Endodermal cell (in vitro differentiated cells): Measurements from ENCODE around the gene RAB11FIP2. TPM values are rescaled to one million over a fixed set of nuclear protein-coding genes. Genes with fewer than 3 reads are reported as not detected.

Experiments used
- DNase-seq: peaks from one replicate; pipeline ENCODE4 v3.0.0-alpha.2; 2017
- H3K27ac ChIP-seq: 2 replicates; pipeline ENCODE4 v1.5.1; 2013; ENCODE audit warnings: mild to moderate bottlenecking, low read depth, low read length, moderate library complexity
- H3K27me3 ChIP-seq: 2 replicates; pipeline ENCODE4 v1.6.1; 2013; ENCODE audit warnings: mild to moderate bottlenecking, low read length, moderate library complexity; ENCODE audit not compliant: insufficient read depth, control insufficient read depth, poor library complexity, severe bottlenecking
- H3K36me3 ChIP-seq: 2 replicates; pipeline ENCODE4 v1.7.0; 2013; ENCODE audit warnings: mild to moderate bottlenecking, low read length, moderate library complexity; ENCODE audit not compliant: control insufficient read depth, insufficient read depth
- H3K4me1 ChIP-seq: one replicate; pipeline ENCODE4 v1.7.0; 2013; ENCODE audit warnings: low read length; ENCODE audit not compliant: control insufficient read depth, insufficient read depth
- H3K4me3 ChIP-seq: 2 replicates; pipeline ENCODE4 v1.5.1; 2013; ENCODE audit warnings: mild to moderate bottlenecking, low read length, moderate library complexity
- H3K9ac ChIP-seq: 2 replicates; pipeline ENCODE4 v1.6.1; 2013; ENCODE audit warnings: mild to moderate bottlenecking, low read length, moderate library complexity; ENCODE audit not compliant: poor library complexity, severe bottlenecking; ENCODE audit errors: extremely low read depth
- H3K9me3 ChIP-seq: 2 replicates; pipeline ENCODE4 v1.6.1; 2013; ENCODE audit warnings: mild to moderate bottlenecking, low read length, moderate library complexity; ENCODE audit not compliant: control insufficient read depth
- H3K27ac Mint-ChIP-seq: 2 replicates; pipeline ENCODE4 v1.8.0; 2020; ENCODE audit warnings: mixed read lengths
- H3K27me3 Mint-ChIP-seq: 2 replicates; pipeline ENCODE4 v1.8.0; 2021; ENCODE audit warnings: mild to moderate bottlenecking, mixed read lengths; ENCODE audit not compliant: insufficient read depth
- H3K36me3 Mint-ChIP-seq: 2 replicates; pipeline ENCODE4 v1.8.0; 2020; ENCODE audit warnings: low read depth, mixed read lengths
- H3K4me1 Mint-ChIP-seq: 2 replicates; pipeline ENCODE4 v1.8.0; 2020; ENCODE audit warnings: mixed read lengths
- H3K4me3 Mint-ChIP-seq: 2 replicates; pipeline ENCODE4 v1.8.0; 2020; ENCODE audit warnings: mild to moderate bottlenecking, moderate library complexity, mixed read lengths
- H3K9me3 Mint-ChIP-seq: 2 replicates; pipeline ENCODE4 v1.8.0; 2020; ENCODE audit warnings: mild to moderate bottlenecking, mixed read lengths
- WGBS, 2 experiments: methylation state at CpG; one replicate each; pipeline versions ENCODE4 v1.1.5 to v1.1.7; 2013; ENCODE audit warnings: missing lambda C conversion rate in 2 of 2, mixed read lengths in 1 of 2; ENCODE audit not compliant: insufficient coverage in 1 of 2, insufficient read length in 1 of 2; 5-methylcytosine and 5-hydroxymethylcytosine counted together
- total RNA-seq, 2 donors: library from RNA; stranded (reverse); fragmentation: NEBNext Ultra II Directional in 1 of 2; extraction: Animal tissue kit (Norgen Biotek cat#: 25700) in 1 of 2; gene quantifications; 2 replicates in 1 of 2; 3 replicates in 1 of 2; pipeline ENCODE4 v1.2.1, GENCODE V29; 2021
- TF ChIP-seq, protein P1 (sequence below): fragments of 200-600 bp; sonication (generic); conservative IDR thresholded peaks from 2 replicates; pipeline ENCODE4 v1.5.0; 2021; ENCODE audit warnings: antibody characterized with exemption, mild to moderate bottlenecking

Gene RAB11FIP2
- total RNA-seq, 2 donors from 2014 or later, result 21.9 TPM

- Mint-ChIP-seq H3K4me3 (no peak overlapping the region), H3K36me3 (no peaks in the 10 kb centered on the region), H3K4me1 (peaks cover 8% of the 10 kb centered on the region), H3K27ac (no peak overlapping the region), H3K27me3 (no peaks in the 10 kb centered on the region), H3K9me3 (no peaks in the 10 kb centered on the region)
- no peak overlapping the region for H3K27ac ChIP-seq
- WGBS, 2 experiments, result 73 to 80% methylated on average over 5 to 7 of the region's 7 CpGs
- TF ChIP-seq, protein P1, sequence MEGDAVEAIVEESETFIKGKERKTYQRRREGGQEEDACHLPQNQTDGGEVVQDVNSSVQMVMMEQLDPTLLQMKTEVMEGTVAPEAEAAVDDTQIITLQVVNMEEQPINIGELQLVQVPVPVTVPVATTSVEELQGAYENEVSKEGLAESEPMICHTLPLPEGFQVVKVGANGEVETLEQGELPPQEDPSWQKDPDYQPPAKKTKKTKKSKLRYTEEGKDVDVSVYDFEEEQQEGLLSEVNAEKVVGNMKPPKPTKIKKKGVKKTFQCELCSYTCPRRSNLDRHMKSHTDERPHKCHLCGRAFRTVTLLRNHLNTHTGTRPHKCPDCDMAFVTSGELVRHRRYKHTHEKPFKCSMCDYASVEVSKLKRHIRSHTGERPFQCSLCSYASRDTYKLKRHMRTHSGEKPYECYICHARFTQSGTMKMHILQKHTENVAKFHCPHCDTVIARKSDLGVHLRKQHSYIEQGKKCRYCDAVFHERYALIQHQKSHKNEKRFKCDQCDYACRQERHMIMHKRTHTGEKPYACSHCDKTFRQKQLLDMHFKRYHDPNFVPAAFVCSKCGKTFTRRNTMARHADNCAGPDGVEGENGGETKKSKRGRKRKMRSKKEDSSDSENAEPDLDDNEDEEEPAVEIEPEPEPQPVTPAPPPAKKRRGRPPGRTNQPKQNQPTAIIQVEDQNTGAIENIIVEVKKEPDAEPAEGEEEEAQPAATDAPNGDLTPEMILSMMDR, result no peak
- H3K4me1 ChIP-seq, result no peaks in the 10 kb centered on the region
- H3K4me3 ChIP-seq, result no peak overlapping the region
- no peaks in the 10 kb centered on the region for H3K9me3 ChIP-seq
- H3K27me3 ChIP-seq, result no peaks in the 10 kb centered on the region
- peaks cover 4% of the 10 kb centered on the region for H3K36me3 ChIP-seq
- no peak overlapping the region for H3K9ac ChIP-seq
- DNase-seq, result no peak
Measured at GRCh38 chr10:118033905-118034304, 12.8 kb downstream of the RAB11FIP2 start.

- no peaks in the 10 kb centered on the region for H3K27me3 Mint-ChIP-seq
- peaks cover 6% of the 10 kb centered on the region for H3K4me1 Mint-ChIP-seq
- H3K27ac Mint-ChIP-seq, result no peak overlapping the region
- H3K9me3 Mint-ChIP-seq, result no peaks in the 10 kb centered on the region
- Histone ChIP-seq H3K4me3 (no peak overlapping the region), H3K36me3 (peaks cover 4% of the 10 kb centered on the region), H3K9me3 (no peaks in the 10 kb centered on the region), H3K9ac (no peak overlapping the region), H3K27me3 (no peaks in the 10 kb centered on the region), H3K27ac (no peak overlapping the region), H3K4me1 (no peaks in the 10 kb centered on the region)
- DNase-seq, result no peak
- H3K36me3 Mint-ChIP-seq, result no peaks in the 10 kb centered on the region
- no peak overlapping the region for H3K4me3 Mint-ChIP-seq
- TF ChIP-seq, protein P1, result no peak
- 98 to 100% methylated on average over 2 to 4 of the region's 4 CpGs for WGBS, 2 experiments
Measured at GRCh38 chr10:118032564-118032963, 14.2 kb downstream of the RAB11FIP2 start.

GRCh38 chr10:118031351-118032075, 15.2 kb downstream of the RAB11FIP2 start:
- no peaks in the 10 kb centered on the region for H3K4me1 ChIP-seq
- no peak overlapping the region for H3K4me3 Mint-ChIP-seq
- peaks cover 6% of the 10 kb centered on the region for H3K4me1 Mint-ChIP-seq
- no peaks in the 10 kb centered on the region for H3K9me3 ChIP-seq
- no peaks in the 10 kb centered on the region for H3K9me3 Mint-ChIP-seq
- TF ChIP-seq, protein P1, result no peak
- H3K9ac ChIP-seq, result no peak overlapping the region
- H3K27me3 Mint-ChIP-seq, result no peaks in the 10 kb centered on the region
- H3K36me3 ChIP-seq, result peaks cover 4% of the 10 kb centered on the region
- DNase-seq, result no peak
- H3K27ac ChIP-seq, result no peak overlapping the region
- H3K36me3 Mint-ChIP-seq, result no peaks in the 10 kb centered on the region
- no peak overlapping the region for H3K27ac Mint-ChIP-seq
- no peaks in the 10 kb centered on the region for H3K27me3 ChIP-seq
- 93% methylated on average over 2 of the region's 2 CpGs; no CpG with 5 or more reads in 1 of the 2 experiments for WGBS, 2 experiments
- H3K4me3 ChIP-seq, result no peak overlapping the region
